Spleen (tissue), 11 donors: ENCODE measurements around the gene MAP3K2. TPM values are rescaled to one million over a fixed set of nuclear protein-coding genes. Genes with fewer than 3 reads are reported as not detected.
A peak's percentile ranks its signal among the peaks of the same experiment; 100 is the strongest.

ENCODE experiments used
- DNase-seq: peaks from one replicate; pipeline ENCODE4 v3.0.0-alpha.2; 2020
- H3K27ac ChIP-seq, 8 donors: fragments of 200-600 bp; sonication (generic) in 7 of 8; 1 replicate in 4 of 8; 2 replicates in 4 of 8; pipeline versions ENCODE4 v1.5.0 to v1.8.0; 2016 to 2021; ENCODE audit warnings: inconsistent platforms in 4 of 8, mild to moderate bottlenecking in 4 of 8, moderate library complexity in 1 of 8
- H3K27me3 ChIP-seq, 7 donors: fragments of 200-600 bp; sonication (generic) in 6 of 7; replicated peaks in 1 of 7; 1 replicate in 4 of 7; 2 replicates in 3 of 7; pipeline versions ENCODE4 v1.5.0 to v1.8.0; 2016 to 2021; ENCODE audit warnings: inconsistent platforms in 3 of 7, mild to moderate bottlenecking in 1 of 7
- H3K36me3 ChIP-seq, 6 donors: fragments of 200-600 bp; sonication (generic) in 5 of 6; 1 replicate in 4 of 6; 2 replicates in 2 of 6; pipeline versions ENCODE4 v1.5.0 to v1.8.0; 2016 to 2021; ENCODE audit warnings: inconsistent platforms in 2 of 6
- H3K4me1 ChIP-seq, 6 donors: fragments of 200-600 bp; sonication (generic) in 5 of 6; 1 replicate in 3 of 6; 2 replicates in 3 of 6; pipeline versions ENCODE4 v1.5.0 to v1.8.0; 2016 to 2021; ENCODE audit warnings: inconsistent platforms in 3 of 6
- H3K4me3 ChIP-seq, 8 donors: fragments of 200-600 bp; sonication (generic) in 7 of 8; 1 replicate in 4 of 8; 2 replicates in 4 of 8; pipeline versions ENCODE4 v1.5.0 to v1.8.0; 2016 to 2021; ENCODE audit warnings: inconsistent platforms in 4 of 8, mild to moderate bottlenecking in 4 of 8, moderate library complexity in 2 of 8
- H3K9me3 ChIP-seq, 8 donors: fragments of 200-600 bp; sonication (generic) in 7 of 8; 1 replicate in 4 of 8; 2 replicates in 4 of 8; pipeline versions ENCODE4 v1.5.0 to v1.8.0; 2016 to 2021; ENCODE audit warnings: inconsistent platforms in 4 of 8
- CTCF ChIP-seq, 11 experiments: fragments of 200-600 bp in 7 of 11; fragments of 450-650 bp in 4 of 11; sonication (generic) in 4 of 11; IDR thresholded peaks in 8 of 11; conservative IDR thresholded peaks in 3 of 11; 1 replicate in 7 of 11; 2 replicates in 4 of 11; pipeline versions ENCODE4 v1.4.0 to v1.8.0; 2016 to 2021; ENCODE audit warnings: antibody characterized with exemption in 11 of 11, inconsistent platforms in 4 of 11, mild to moderate bottlenecking in 1 of 11
- POLR2A ChIP-seq, 3 donors: fragments of 450-650 bp; IDR thresholded peaks; one replicate each; pipeline ENCODE4 v1.5.1; 2017; ENCODE audit warnings: antibody characterized with exemption in 3 of 3, mild to moderate bottlenecking in 1 of 3
- POLR2AphosphoS5 ChIP-seq, 3 donors: sonication (generic); formaldehyde crosslinking; IDR thresholded peaks; one replicate each; pipeline ENCODE4 v1.5.1; 2017; ENCODE audit warnings: antibody characterized with exemption in 3 of 3
- WGBS, 5 donors: extraction: QIAGEN DNeasy Blood & Tissue Kit in 3 of 5; methylation state at CpG; one replicate each; pipeline versions ENCODE4 v1.1.5 to v1.1.7; 2013 to 2018; 5-methylcytosine and 5-hydroxymethylcytosine counted together
- intact Hi-C: fragments of 100-400 bp; cut with DNase I; formaldehyde crosslinking; loops from one replicate; pipeline ENCODE4 v1.15.0; 2023; ENCODE audit warnings: low total_unique reads
- polyA plus RNA-seq, 3 donors: library from polyadenylated mRNA; stranded (reverse); fragments of 200-250 nt; gene quantifications; one replicate each; pipeline ENCODE4 v1.2.1, GENCODE V29; 2013
- total RNA-seq, 7 donors: library from RNA; depleted of rRNA in 3 of 7; stranded (reverse); fragments of >200 nt in 3 of 7; fragmentation: NEBNext Ultra II Directional in 4 of 7; extraction: Animal tissue kit (Norgen Biotek cat#: 25700) in 4 of 7; gene quantifications; one replicate each; pipeline versions ENCODE4 v1.1.0 to v1.2.1, GENCODE V29; 2016 to 2021
- donor health status: healthy with polysubstance abuse.
- donor health status: DM: no; HTN: no; CAD: no; lungs with moderate emphysema.
- donor health status: DM: no; HTN: no; CAD: no.
- donor health status: Bipolar disorder and iron deficiency.
- donor health status: healthy.
- donor health status: DM: no; HTN: no; CAD: no.
- donor health status: DM: yes; HTN: yes; CAD: no.

MAP3K2 gene
- total and polyA plus RNA-seq, 10 donors = 6.5 to 83.9 (median 63.0) TPM

DNA sequence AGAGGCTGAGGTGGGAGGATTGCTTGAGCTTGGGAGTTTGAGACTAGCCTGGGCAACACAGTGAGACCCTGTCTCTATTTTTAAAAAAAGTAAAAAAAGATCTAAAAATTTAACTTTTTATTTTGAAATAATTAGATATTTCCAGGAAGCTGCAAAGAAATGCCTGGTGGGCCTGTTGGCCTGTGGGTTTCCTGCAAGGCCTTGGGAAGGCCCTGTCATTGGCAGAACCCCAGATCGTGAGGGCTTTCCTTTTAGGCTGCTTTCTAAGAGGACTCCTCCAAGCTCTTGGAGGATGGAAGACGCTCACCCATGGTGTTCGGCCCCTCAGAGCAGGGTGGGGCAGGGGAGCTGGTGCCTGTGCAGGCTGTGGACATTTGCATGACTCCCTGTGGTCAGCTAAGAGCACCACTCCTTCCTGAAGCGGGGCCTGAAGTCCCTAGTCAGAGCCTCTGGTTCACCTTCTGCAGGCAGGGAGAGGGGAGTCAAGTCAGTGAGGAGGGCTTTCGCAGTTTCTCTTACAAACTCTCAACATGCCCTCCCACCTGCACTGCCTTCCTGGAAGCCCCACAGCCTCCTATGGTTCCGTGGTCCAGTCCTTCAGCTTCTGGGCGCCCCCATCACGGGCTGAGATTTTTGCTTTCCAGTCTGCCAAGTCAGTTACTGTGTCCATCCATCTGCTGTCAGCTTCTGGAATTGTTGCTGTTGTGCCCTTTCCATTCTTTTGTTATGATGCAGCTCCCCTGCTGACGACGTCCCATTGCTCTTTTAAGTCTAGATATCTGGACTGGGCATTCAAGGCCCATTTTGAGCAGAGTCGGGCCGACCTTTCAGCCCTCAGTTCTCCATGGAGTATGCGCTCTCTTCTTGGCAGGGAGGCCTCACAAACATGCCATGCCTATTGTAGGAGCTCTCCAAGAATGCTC is 37.1 kb upstream of the MAP3K2 start:
- TF ChIP-seq POLR2A (IDR thresholded peaks at IDR 0.05) = no peak
- TF ChIP-seq POLR2AphosphoS5 (IDR thresholded peaks at IDR 0.05) = no peak
- TF ChIP-seq CTCF (IDR thresholded peaks at IDR 0.05 in 8 of 11, conservative IDR thresholded peaks at IDR 0.05 in 3 of 11) = no peak
- H3K4me1 ChIP-seq = peaks cover 7 to 22% (median 16%) of the 10 kb centered on the region in 6 donors
- no peak overlapping the region for H3K4me3 ChIP-seq
- H3K9me3 ChIP-seq = no peaks in the 10 kb centered on the region
- WGBS, 5 donors = 76 to 85% (median 79%) methylated on average over 12 to 13 of the region's 13 CpGs
- no peaks in the 10 kb centered on the region for H3K36me3 ChIP-seq
- H3K27me3 ChIP-seq = peaks cover 0 to 40% (median 24%) of the 10 kb centered on the region in 7 donors
- DNase-seq = no peak
- no peak overlapping the region for H3K27ac ChIP-seq
- intact Hi-C loops = no loop called here

DNA sequence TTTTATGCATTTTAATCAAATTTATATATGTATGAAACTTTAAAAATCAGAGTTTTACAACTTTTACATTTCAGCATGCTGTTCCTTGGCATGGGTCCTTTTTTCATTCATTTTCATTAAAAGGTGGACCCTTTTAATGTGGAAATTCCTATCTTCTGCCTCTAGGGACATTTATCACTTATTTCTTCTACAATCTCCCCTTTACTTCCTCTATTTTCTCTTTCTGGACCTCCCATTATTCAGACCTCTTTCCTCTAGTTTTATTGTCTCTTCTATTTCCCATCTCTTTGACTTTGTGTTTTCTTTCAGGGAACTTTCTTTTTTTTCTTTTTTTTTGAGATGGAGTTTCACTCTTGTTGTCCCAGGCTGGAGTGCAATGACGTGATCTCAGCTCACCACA is 36.1 kb upstream of the MAP3K2 start:
- H3K27me3 ChIP-seq = peaks cover 0 to 44% (median 24%) of the 10 kb centered on the region in 7 donors
- peaks cover 7 to 22% (median 16%) of the 10 kb centered on the region in 6 donors for H3K4me1 ChIP-seq
- WGBS, 5 donors = 48 to 88% (median 68%) methylated on average over 1 of the region's 1 CpG
- intact Hi-C loops = no loop called here
- DNase-seq = no peak
- H3K9me3 ChIP-seq = no peaks in the 10 kb centered on the region
- H3K27ac ChIP-seq = no peak overlapping the region
- H3K36me3 ChIP-seq = no peaks in the 10 kb centered on the region
- TF ChIP-seq POLR2A (IDR thresholded peaks at IDR 0.05) = no peak
- no peak for TF ChIP-seq POLR2AphosphoS5 (IDR thresholded peaks at IDR 0.05)
- TF ChIP-seq CTCF (IDR thresholded peaks at IDR 0.05 in 8 of 11, conservative IDR thresholded peaks at IDR 0.05 in 3 of 11) = peak in 1 of 11 experiments; percentile 7
- peak overlapping the region in 5 of 8 donors; percentile 25 to 69 (median 36) for H3K4me3 ChIP-seq

GRCh38 chr2:127423478-127423843 is 35.7 kb upstream of the MAP3K2 start:
- no peak overlapping the region for H3K27ac ChIP-seq
- H3K27me3 ChIP-seq = peaks cover 0 to 44% (median 24%) of the 10 kb centered on the region in 7 donors
- intact Hi-C loops = no loop called here
- peak overlapping the region; percentile 24 to 69 (median 36) for H3K4me3 ChIP-seq
- 2 to 5% (median 3%) methylated on average over 21 to 29 of the region's 29 CpGs for WGBS, 5 donors
- H3K9me3 ChIP-seq = no peaks in the 10 kb centered on the region
- TF ChIP-seq CTCF (IDR thresholded peaks at IDR 0.05 in 8 of 11, conservative IDR thresholded peaks at IDR 0.05 in 3 of 11) (no peak), POLR2AphosphoS5 (IDR thresholded peaks at IDR 0.05) (no peak), POLR2A (IDR thresholded peaks at IDR 0.05) (no peak)
- no peak for DNase-seq
- H3K36me3 ChIP-seq = no peaks in the 10 kb centered on the region
- H3K4me1 ChIP-seq = peaks cover 7 to 22% (median 16%) of the 10 kb centered on the region in 6 donors
